ENCODE data around the gene WDR5.

The WDR5 gene

DNA sequence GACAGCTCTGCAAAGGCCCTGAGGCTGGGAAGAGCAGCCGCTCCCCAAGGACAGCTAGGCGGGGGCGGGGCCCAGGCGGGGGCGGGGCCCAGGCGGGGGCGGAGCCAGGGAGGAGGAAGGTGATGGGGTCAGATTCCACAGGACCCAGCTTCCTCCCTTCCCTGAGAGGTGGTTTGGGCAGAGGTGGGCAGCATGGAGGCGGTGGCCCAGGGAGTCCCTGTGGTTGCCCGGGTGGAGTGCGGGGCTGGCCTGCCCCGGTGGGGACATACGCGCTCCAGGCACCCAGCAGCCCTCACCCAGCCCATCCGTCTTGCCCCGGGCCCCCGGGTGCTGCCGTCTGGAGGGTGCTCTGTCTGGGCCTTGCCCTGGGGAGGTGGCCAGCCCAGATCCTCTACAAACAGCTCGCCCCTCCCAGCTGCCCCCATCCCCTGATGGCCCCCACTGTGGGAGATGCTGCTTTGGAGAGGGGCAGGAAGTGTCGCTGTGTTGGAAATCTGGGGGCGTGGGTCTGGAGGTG, 39.5 kb downstream of the WDR5 start:
- Histone ChIP-seq H3K27me3 (ENCODE audit: insufficient read depth, low read length) (peaks cover 31% of the 10 kb centered on the region), H3K4me1 (ENCODE audit: control insufficient read depth, insufficient read depth, low read length, unreplicated experiment) (peaks cover 7% of the 10 kb centered on the region), H3K79me2 (ENCODE audit: control insufficient read depth, insufficient read depth, low read length, unreplicated experiment) (no peaks in the 10 kb centered on the region), H3K4me3 (ENCODE audit: low read depth, low read length) (no peak overlapping the region), H3K27ac (ENCODE audit: low read depth, low read length) (no peak overlapping the region), H3K36me3 (ENCODE audit: insufficient read depth, low read length) (no peaks in the 10 kb centered on the region), H2AFZ (ENCODE audit: low read length, unreplicated experiment) (no peak overlapping the region)

DNA sequence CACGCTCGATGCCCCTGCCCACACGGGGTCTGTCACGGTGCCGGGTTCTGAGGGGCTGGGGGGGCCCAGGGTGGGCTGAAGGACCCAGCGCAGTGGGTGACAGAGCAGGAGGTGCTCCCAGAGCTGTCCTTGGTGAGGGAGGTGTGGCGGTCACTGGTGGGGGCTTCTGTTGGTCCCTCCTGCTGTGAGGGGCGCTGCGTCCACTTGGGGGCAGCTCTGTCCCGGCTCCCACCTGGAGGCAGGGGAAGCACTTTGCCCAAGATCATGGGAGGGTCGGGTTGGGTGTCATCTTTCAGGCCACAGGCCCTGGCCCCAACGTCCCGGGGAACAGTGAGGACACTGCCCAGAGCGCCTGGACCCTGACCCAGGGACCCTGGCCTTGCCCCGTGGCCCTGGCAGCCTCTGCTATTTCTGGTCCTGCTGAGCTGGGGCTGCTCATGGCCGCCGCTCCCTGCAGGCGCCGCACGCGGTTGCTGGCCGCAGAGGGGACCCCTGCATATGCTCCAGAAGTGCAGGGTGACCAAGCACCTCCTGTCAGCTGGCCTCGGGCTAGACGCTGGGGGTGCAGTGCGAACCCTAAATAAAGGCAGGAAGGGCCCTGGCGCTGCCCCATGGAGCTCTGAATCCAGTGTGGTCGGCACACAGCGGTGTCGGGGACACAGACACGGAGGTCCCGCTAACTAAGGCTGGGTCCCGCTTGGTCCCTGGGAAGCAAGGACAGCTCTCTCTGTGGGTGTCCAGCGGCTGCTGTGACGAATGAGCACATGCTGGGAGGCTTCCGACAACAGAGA, 40.1 kb downstream of the WDR5 start:
- H3K79me2 ChIP-seq (ENCODE audit: control insufficient read depth, insufficient read depth, low read length, unreplicated experiment) = no peaks in the 10 kb centered on the region
- H3K27ac ChIP-seq (ENCODE audit: low read depth, low read length) = no peak overlapping the region
- peaks cover 7% of the 10 kb centered on the region for H3K4me1 ChIP-seq (ENCODE audit: control insufficient read depth, insufficient read depth, low read length, unreplicated experiment)
- H3K4me3 ChIP-seq (ENCODE audit: low read depth, low read length) = no peak overlapping the region
- peaks cover 32% of the 10 kb centered on the region for H3K27me3 ChIP-seq (ENCODE audit: insufficient read depth, low read length)
- no peaks in the 10 kb centered on the region for H3K36me3 ChIP-seq (ENCODE audit: insufficient read depth, low read length)
- H2AFZ ChIP-seq (ENCODE audit: low read length, unreplicated experiment) = no peak overlapping the region

DNA sequence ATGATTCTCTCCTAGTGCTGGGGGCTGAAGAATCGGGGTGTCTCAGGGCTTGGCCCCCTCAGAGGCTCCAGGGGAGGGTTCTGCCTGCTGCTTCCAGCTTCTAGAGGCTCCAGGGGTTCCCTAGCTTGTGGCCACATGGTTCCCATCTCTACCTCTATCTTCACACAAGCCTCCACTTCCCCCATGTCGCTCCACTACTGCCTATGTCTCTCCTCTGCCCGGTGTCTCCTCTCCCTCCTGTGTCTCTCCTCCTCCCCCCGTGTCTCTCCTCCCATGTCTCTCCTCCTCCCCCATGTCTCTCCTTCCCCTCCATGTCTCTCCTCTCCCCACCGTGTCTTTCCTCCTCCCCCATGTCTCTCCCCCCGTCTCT, 40.7 kb downstream of the WDR5 start:
- H2AFZ ChIP-seq (ENCODE audit: low read length, unreplicated experiment) = no peak overlapping the region
- no peaks in the 10 kb centered on the region for H3K79me2 ChIP-seq (ENCODE audit: control insufficient read depth, insufficient read depth, low read length, unreplicated experiment)
- H3K36me3 ChIP-seq (ENCODE audit: insufficient read depth, low read length) = no peaks in the 10 kb centered on the region
- peaks cover 6% of the 10 kb centered on the region for H3K4me1 ChIP-seq (ENCODE audit: control insufficient read depth, insufficient read depth, low read length, unreplicated experiment)
- H3K4me3 ChIP-seq (ENCODE audit: low read depth, low read length) = no peak overlapping the region
- no peak overlapping the region for H3K27ac ChIP-seq (ENCODE audit: low read depth, low read length)
- H3K27me3 ChIP-seq (ENCODE audit: insufficient read depth, low read length) = peaks cover 32% of the 10 kb centered on the region

DNA sequence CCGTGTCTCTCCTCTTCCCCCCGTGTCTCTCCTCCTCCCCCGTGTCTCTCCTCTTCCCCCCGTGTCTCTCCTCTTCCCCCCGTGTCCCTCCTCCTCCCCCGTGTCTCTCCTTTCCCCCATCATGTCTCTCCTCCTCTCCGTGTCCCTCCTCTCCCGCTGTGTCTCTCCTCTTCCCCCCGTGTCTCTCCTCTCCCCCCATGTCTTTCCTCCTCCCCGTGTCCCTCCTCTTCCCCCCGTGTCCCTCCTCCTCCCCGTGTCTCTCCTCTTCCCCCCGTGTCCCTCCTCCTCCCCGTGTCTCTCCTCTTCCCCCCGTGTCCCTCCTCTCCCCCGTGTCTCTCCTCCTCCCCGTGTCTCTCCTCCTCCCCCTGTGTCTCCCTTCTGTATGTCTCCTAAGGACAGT, 41.3 kb downstream of the WDR5 start:
- Histone ChIP-seq H3K27ac (ENCODE audit: low read depth, low read length) (no peak overlapping the region), H3K36me3 (ENCODE audit: insufficient read depth, low read length) (no peaks in the 10 kb centered on the region), H3K4me1 (ENCODE audit: control insufficient read depth, insufficient read depth, low read length, unreplicated experiment) (peaks cover 2% of the 10 kb centered on the region), H3K79me2 (ENCODE audit: control insufficient read depth, insufficient read depth, low read length, unreplicated experiment) (no peaks in the 10 kb centered on the region), H2AFZ (ENCODE audit: low read length, unreplicated experiment) (no peak overlapping the region), H3K4me3 (ENCODE audit: low read depth, low read length) (no peak overlapping the region), H3K27me3 (ENCODE audit: insufficient read depth, low read length) (peaks cover 32% of the 10 kb centered on the region)

DNA sequence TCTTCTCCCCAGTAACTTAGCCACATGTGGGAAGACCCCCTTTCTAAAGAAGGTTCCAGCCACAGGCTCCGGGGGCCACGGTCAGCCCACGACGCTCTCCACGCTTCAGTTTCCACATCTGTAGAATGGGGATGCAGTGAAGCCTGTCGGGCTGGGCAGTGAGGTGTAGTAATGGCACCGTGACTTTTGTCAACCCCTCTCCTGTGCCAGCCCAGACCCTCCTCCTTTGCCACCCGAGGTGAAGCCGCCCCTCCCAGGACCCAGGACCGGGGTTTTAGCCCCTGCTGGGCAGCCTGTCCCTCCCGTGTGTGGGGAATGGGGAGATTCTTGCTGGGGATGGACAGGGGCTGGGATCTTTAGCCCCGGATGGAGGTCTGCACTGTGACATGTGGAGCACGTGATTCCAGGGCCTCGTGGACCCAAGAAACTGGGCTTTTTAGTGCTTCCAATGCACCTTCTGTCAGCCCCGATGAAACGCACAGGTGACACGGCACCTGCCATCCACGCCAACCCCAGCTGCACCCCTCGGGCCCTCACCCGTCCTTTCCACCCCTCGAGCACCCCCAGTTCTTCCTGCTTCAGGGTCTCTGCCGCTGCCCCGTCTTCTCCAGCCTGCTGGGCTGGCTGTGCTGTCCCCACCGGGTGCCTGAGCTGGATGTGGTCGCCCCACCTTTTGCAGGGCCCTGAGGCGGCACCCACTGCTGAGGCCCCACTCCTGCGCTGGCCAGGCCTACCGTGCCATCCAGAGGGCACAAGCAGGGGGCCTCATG, 41.9 kb downstream of the WDR5 start:
- Histone ChIP-seq H3K27me3 (ENCODE audit: insufficient read depth, low read length) (peaks cover 32% of the 10 kb centered on the region), H3K4me3 (ENCODE audit: low read depth, low read length) (no peak overlapping the region), H3K4me1 (ENCODE audit: control insufficient read depth, insufficient read depth, low read length, unreplicated experiment) (no peaks in the 10 kb centered on the region), H3K79me2 (ENCODE audit: control insufficient read depth, insufficient read depth, low read length, unreplicated experiment) (no peaks in the 10 kb centered on the region), H2AFZ (ENCODE audit: low read length, unreplicated experiment) (no peak overlapping the region), H3K36me3 (ENCODE audit: insufficient read depth, low read length) (no peaks in the 10 kb centered on the region), H3K27ac (ENCODE audit: low read depth, low read length) (no peak overlapping the region)

DNA sequence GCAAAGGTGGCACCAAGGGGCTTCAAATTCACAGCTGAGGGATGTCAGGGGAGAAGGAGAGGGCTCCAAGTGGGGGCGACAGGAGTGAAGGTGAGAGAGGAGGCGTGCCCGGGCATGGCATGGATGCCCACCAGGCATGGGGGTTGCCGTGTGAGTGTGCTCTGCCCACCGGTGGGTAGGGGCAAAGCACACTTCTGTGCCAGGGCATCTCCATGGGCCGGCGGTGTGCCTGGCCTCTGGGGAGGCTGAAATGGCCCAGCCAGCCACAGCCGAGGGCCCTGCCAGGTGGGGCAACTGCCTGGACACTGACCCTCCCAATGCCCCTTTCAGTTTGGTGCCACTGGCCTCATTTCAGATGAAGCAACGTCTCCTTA, 42.5 kb downstream of the WDR5 start:
- no peak overlapping the region for H3K27ac ChIP-seq (ENCODE audit: low read depth, low read length)

DNA sequence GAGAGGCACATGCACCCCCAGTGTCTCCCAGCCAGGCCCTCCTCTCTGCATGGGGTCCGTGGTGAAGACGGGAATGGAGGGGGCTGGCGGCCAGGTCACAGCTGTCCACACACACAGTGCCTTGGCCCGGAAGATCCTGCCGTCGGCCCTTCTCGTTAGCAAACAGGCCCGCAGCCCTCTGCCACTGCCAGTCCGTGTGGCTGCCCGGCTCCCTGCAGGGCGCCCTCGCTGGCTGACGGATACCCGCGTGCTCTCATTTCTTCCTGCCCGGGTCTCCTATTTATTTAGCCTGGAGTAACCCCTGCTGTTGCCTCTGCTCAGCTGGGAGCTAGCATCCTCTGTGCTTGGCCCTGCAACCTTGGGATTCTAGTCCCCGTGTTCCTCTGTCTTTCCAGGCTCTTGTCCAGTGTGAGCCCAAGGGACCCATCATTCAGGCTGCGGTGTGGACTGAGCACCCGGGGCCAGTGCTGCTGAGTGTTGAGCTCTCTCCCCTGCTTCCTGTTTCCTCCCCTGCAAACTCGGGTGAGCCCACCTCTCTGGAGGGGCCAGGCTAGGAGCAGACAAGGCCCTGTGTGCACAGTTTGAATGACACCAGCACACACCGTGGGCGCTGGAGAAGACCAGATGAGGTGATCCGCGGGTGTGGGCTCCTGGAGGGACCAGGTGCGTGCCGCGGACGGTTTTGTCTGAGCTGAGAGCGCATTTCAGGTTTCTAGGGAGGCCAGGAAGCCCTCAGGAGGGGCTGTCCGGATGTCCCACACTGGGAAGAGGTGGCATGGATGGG, 43.1 kb downstream of the WDR5 start:
- Histone ChIP-seq H3K4me1 (ENCODE audit: control insufficient read depth, insufficient read depth, low read length, unreplicated experiment) (no peaks in the 10 kb centered on the region), H2AFZ (ENCODE audit: low read length, unreplicated experiment) (no peak overlapping the region), H3K79me2 (ENCODE audit: control insufficient read depth, insufficient read depth, low read length, unreplicated experiment) (no peaks in the 10 kb centered on the region), H3K36me3 (ENCODE audit: insufficient read depth, low read length) (no peaks in the 10 kb centered on the region), H3K4me3 (ENCODE audit: low read depth, low read length) (no peak overlapping the region), H3K27me3 (ENCODE audit: insufficient read depth, low read length) (peaks cover 32% of the 10 kb centered on the region), H3K27ac (ENCODE audit: low read depth, low read length) (no peak overlapping the region)

More for the DNA sequence above, 42.5 kb downstream of the WDR5 start:
- Histone ChIP-seq H3K79me2 (ENCODE audit: control insufficient read depth, insufficient read depth, low read length, unreplicated experiment) (no peaks in the 10 kb centered on the region), H2AFZ (ENCODE audit: low read length, unreplicated experiment) (no peak overlapping the region), H3K27me3 (ENCODE audit: insufficient read depth, low read length) (peaks cover 32% of the 10 kb centered on the region), H3K4me3 (ENCODE audit: low read depth, low read length) (no peak overlapping the region), H3K4me1 (ENCODE audit: control insufficient read depth, insufficient read depth, low read length, unreplicated experiment) (no peaks in the 10 kb centered on the region), H3K36me3 (ENCODE audit: insufficient read depth, low read length) (no peaks in the 10 kb centered on the region)

DNA sequence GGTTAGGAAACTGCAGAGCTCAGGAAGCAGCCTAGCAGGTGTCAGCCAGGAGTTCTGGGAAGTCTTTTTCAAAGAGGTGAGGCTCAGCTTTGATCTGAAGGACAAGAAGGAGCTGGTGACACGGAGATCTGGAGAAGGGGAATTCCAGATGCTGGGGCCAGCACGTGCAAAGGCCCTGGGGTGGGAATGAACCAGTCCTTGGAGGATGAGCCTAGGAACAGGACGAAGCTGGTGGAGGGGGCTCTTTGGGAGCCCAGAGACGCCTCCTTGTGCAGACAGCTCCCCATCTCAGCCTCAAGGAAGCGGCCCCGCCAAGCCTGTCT, 43.7 kb downstream of the WDR5 start:
- no peak overlapping the region for H3K4me3 ChIP-seq (ENCODE audit: low read depth, low read length)
- no peaks in the 10 kb centered on the region for H3K36me3 ChIP-seq (ENCODE audit: insufficient read depth, low read length)
- no peak overlapping the region for H3K27ac ChIP-seq (ENCODE audit: low read depth, low read length)
- peaks cover 32% of the 10 kb centered on the region for H3K27me3 ChIP-seq (ENCODE audit: insufficient read depth, low read length)
- no peaks in the 10 kb centered on the region for H3K79me2 ChIP-seq (ENCODE audit: control insufficient read depth, insufficient read depth, low read length, unreplicated experiment)
- H2AFZ ChIP-seq (ENCODE audit: low read length, unreplicated experiment) = no peak overlapping the region
- H3K4me1 ChIP-seq (ENCODE audit: control insufficient read depth, insufficient read depth, low read length, unreplicated experiment) = no peaks in the 10 kb centered on the region

DNA sequence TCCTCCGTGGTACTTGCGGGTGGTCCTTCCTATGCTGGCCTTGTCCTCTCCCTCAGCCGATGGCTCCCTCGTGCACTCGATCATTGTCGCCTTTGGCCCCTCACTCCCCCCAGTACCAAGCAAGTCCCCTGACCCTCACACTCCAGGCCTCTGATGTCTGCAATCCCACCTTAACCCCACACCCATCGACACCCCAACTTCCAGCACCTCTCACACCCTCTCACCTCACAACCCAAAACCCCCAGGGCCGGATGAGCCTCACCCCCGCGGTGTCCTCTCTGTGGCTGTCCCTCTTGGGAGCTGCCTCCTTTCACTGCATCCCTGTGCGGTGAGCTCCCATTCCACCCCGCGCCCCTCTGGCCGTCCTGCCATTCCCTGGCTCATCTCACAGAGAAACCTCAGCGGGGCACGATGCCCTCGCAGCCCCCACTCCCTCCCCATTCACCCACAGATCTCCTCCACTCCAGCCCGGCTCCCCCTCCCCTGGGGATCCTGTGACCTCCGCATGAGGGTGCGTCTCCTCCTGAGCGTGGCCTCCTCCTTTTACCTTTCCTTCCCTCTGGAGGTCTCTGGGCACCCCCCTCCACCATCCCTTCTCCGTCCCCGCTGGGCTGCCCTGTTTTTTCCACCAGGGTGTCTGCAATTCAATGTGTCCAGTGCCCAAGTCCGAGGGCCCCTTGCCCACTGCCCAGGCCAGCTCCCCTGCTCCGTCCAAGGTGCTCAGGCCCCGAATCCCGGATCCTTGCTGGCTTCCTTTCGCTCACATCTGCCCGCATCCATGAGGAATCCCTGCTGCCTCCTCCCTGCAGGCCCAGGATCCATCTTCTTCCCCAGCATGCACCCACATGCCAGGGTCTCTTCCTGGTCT, 44.3 kb downstream of the WDR5 start:
- Histone ChIP-seq H3K4me1 (ENCODE audit: control insufficient read depth, insufficient read depth, low read length, unreplicated experiment) (no peaks in the 10 kb centered on the region), H2AFZ (ENCODE audit: low read length, unreplicated experiment) (no peak overlapping the region), H3K4me3 (ENCODE audit: low read depth, low read length) (no peak overlapping the region), H3K27ac (ENCODE audit: low read depth, low read length) (no peak overlapping the region), H3K27me3 (ENCODE audit: insufficient read depth, low read length) (peaks cover 32% of the 10 kb centered on the region), H3K36me3 (ENCODE audit: insufficient read depth, low read length) (no peaks in the 10 kb centered on the region), H3K79me2 (ENCODE audit: control insufficient read depth, insufficient read depth, low read length, unreplicated experiment) (no peaks in the 10 kb centered on the region)

Measured in ACC112 (cell line).